ENCODE measurements around the gene RNPEP.
A peak's percentile ranks its signal among the peaks of the same experiment; 100 is the strongest.
"Not testable (repeated sequence)": the region's sequence is repeated elsewhere in the genome, so short reads cannot be mapped to it uniquely, and the experiment has no call there.

Gene RNPEP

DNA sequence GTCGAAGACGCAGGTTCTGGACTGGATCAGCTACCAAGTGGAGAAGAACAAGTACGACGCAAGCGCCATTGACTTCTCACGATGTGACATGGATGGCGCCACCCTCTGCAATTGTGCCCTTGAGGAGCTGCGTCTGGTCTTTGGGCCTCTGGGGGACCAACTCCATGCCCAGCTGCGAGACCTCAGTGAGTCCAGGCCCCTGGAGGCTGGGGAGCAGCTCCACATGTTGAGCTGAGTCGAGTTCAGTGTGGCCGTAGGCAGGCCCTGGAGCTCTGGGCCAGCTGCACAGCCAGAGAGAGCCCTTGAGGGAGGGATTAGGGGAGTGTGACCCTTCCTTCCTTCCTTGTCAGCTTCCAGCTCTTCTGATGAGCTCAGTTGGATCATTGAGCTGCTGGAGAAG is 29.5 kb downstream of the RNPEP start:
- no peak for DNase-seq (ENCODE audit: low spot score)

GRCh38 chr1:202012544-202013478 is 30.4 kb downstream of the RNPEP start:
- DNase-seq (ENCODE audit: low spot score) = no peak

DNA sequence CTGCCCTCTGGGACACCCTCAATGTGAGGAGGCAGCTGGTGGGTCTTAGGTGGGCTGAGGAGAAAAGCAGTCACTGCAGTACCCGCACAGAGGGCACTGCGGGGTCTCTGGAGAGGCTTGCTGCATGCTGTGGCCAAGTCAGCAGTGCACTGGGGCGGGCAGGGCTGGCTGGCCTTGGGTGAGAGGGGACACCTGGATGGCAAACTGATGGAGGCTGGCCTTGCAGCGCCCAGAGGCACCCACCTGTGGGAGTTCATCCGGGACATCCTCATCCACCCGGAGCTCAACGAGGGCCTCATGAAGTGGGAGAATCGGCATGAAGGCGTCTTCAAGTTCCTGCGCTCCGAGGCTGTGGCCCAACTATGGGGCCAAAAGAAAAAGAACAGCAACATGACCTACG is 31.2 kb downstream of the RNPEP start:
- DNase-seq (ENCODE audit: low spot score) = no peak

- DNase-seq (ENCODE audit: low spot score) = no peak
Observed at GRCh38 chr1:202014060-202014459, 31.6 kb downstream of the RNPEP start.

DNA sequence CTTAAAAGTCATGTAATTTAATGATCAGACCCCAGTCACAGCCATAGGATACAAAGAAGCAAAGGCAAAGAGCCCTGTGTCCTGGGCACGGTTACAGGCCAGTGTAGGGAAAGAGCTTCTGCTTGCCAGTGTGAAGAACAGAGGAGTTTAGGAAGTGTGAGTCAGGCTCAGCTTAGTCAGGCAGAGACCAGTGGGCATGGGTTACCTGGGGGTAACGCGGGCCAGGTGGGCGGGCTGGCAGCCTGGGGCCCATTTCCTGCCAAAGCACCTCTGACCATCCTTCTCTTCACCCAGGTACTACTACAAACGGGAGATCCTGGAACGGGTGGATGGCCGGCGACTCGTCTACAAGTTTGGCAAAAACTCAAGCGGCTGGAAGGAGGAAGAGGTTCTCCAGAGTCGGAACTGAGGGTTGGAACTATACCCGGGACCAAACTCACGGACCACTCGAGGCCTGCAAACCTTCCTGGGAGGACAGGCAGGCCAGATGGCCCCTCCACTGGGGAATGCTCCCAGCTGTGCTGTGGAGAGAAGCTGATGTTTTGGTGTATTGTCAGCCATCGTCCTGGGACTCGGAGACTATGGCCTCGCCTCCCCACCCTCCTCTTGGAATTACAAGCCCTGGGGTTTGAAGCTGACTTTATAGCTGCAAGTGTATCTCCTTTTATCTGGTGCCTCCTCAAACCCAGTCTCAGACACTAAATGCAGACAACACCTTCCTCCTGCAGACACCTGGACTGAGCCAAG is 32.6 kb downstream of the RNPEP start:
- no peak for DNase-seq (ENCODE audit: low spot score)

GRCh38 chr1:202015662-202015937 is 33.2 kb downstream of the RNPEP start:
- no peak for DNase-seq (ENCODE audit: low spot score)

DNA sequence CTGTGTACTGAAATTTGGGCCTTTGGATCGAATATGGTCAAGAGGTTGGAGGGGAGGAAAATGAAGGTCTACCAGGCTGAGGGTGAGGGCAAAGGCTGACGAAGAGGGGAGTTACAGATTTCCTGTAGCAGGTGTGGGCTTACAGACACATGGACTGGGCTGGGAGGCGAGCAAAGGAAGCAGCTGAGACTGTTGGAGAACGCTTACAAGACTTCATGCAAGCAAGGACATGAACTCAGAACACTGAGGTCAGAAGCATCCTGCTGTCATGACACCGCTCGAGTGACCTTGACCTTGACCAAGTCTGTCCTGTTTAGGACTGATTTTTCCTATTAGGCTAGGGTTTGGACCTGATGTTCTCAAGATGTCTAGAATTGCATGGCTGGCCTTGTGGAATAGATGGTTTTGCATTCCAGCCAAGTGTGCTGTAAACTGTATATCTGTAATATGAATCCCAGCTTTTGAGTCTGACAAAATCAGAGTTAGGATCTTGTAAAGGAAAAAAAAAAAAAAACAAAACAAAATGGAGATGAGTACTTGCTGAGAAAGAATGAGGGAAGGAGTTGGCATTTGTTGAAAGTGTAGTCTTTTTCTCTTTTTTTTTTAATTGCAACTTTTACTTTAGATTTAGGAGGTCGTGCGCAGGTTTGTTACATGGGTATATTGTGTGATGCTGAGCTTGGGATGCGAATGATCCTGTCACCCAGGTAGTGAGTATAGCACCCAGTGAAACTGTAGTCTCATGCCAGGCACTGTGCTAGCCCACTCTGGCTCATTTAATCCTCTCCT is 33.8 kb downstream of the RNPEP start:
- no peak for DNase-seq (ENCODE audit: low spot score)

DNA sequence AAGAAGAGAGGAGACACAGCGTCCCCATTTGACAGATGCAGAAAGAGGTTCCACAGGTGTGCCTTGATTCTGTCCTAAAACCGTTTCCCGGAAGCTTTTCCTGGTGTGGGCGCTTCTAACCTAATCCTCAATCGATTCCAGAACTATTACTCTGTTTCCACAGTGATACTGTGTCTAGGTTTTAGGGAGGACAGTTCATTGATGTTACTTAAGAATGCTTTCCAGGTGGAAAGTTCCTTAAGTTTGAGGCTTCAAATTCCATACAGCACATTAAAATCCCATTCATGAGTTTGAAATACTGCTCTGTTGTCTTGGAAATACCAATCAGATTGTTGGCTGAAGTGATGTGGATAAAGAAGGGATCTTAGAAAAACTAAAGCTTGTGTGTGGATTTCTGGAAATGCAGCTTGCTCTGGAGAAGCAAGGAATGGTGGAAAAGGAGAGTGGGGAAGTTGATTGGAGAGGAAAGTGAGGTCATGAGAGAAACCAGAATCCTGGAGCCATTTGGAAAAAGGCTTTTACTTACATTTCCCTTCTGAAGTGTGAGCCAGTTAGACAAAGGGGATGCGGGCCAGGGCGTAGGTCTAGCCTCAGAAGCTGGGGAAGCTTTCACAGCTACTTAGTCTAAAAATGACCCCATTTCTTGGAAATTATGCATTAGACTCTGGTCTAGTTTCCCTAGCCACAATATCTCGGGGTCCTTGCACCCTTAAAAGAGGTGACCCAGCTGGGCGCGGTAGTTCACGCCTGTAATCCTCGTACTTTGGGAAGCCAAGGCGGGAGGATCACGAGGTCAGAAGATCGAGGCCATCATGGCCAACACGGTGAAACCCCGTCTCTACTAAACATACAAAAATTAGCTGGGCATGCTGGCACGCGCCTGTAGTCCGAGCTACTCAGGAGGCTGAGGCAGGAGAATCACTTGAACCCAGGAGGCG is 34.6 kb downstream of the RNPEP start:
- no peak for DNase-seq (ENCODE audit: low spot score)

DNA sequence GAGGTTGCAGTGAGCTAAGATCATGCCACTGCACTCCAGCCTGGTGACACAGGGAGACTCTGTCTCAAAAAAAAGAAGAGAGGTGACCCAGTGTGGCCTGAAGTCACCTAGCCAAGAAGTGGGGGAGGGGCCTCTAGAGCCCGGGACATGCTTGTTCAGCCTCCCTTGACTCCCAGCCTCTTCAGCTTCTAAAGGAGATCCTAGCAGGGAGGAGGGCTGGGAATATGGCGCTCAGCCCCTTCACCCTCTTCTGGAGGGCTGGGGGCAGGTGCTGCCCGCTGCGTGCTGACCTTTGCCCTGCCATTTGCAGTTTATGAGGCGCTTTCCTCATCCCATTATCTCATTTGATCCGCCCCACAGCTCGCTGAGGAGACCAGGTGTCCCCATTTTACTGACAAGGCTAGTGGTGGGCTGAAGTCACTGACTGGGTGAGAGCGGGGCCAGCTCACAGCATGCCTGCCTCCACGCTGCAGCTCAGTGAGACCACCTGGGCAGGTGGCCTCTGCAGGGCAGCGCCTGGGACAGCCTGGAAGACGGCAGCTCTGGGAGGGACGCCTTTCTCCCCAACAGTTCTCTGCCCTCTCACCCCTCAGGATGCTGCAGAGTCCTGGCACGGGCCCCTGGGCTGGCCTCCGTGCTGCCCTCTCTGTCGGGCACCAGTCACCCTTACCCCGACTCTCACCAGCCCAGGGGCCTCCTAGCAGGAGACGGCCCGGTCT is 35.5 kb downstream of the RNPEP start:
- no peak for DNase-seq (ENCODE audit: low spot score)

DNA sequence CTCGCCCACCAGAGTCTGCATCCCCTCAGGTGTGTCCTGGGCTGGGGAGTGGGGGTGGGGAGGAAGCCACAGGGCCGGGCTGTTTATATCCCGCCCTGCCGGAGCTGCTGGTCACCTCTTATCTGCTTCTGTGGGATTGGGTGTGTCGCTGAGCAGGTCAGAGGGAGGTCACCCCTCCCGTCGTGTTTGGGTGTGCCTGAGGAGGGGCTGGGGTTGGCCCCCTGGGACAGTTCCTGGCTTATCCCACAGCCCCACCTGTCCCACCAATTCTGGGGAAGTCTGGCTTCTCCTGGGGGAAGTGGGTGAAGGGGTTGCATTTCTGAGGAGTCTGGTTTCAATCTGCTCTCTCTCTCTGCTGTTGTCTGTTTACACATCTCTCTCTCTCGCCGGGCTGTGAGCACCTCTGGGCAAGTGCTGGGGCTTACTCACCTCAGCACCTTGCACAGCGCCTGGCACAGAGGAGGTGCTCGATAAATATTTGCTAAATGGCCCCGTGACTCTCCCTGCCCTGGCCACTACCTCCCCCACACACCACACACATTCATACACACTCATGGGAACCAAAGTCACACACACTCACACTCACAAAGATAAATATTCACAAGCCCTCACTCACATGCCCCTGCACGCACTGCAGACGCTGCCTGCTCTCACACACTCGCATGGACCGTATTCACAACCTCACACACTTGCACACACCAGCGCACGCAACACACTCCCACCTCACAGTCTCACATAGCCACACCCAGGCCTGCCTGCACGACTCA is 36.2 kb downstream of the RNPEP start:
- DNase-seq (ENCODE audit: low spot score) = no peak

GRCh38 chr1:202019235-202019558 is 36.7 kb downstream of the RNPEP start:
- not testable (repeated sequence) for DNase-seq (ENCODE audit: low spot score)

DNA sequence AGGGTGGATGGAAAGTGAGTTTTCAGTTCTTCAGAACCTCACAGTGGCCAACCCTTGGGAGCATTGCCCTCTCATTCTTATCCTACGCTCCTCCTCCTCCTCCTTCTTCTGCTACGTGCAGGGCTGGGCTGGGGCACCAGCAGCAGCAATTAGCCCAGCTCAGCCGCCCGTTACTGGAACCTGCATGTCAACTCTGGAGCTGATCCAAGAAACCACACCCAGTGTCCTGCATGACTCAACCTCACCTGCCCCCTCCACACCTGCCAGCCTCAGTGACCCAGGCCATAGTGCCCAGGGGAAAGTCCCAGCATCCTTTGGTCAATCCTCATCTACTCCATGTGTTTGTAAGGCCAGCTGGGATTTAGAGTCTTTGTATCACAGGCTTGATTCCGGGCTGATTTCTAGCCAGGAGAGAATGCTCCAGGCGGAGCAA is 40.6 kb downstream of the RNPEP start:
- DNase-seq (ENCODE audit: low spot score) = no peak

- DNase-seq (ENCODE audit: low spot score) = peak; percentile 93
Observed at GRCh38 chr1:202029171-202029665, 46.8 kb downstream of the RNPEP start.

DNA sequence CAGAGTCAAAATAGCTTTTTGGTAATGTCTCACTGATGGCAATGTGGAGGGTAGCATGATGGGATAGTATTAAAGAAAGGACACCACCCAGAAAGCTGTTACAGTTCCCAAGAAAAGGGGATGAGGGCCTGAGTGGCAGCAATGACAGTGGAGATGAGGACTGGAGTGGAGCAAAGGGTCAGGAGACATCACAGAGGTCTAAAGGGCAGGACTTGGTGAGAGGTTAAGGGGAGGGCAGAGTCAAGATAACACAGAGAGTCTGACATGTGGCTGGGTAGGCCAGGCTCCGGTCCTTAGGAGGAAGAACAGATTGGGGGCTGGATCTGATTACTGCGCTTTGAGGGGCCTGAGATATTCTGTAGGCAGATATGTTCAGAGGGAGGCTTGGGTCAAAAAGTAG is 47.3 kb downstream of the RNPEP start:
- no peak for DNase-seq (ENCODE audit: low spot score)

DNA sequence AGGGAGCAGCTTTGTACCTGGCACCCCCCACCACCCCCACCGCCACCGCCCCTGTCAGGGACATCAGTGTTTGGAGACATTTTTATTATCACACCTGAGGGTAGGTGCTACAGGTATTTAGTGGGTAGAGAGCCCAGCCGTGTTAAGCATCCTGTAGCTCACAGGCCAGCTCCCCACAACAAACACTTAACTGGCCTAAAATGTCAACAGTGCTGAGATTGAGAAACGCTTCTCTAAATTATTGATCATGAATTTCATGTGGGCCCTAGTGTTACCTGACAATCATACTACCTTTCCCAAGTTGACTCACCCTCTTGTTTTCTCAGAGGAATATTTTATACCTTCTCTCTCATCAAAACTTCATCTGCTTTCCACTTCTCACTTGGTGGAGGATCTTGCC is 49.3 kb downstream of the RNPEP start:
- DNase-seq (ENCODE audit: low spot score) = no peak

- no peak for DNase-seq (ENCODE audit: low spot score)
Observed at GRCh38 chr1:202034149-202034682, 51.8 kb downstream of the RNPEP start.

- no peak for DNase-seq (ENCODE audit: low spot score)
Observed at GRCh38 chr1:202034683-202035462, 52.4 kb downstream of the RNPEP start.

GRCh38 chr1:202036595-202037387 is 54.3 kb downstream of the RNPEP start:
- no peak for DNase-seq (ENCODE audit: low spot score)
